Right atrium auricular region (tissue), 2 donors: ENCODE data around the gene CCDC89. TPM values are rescaled to one million over a fixed set of nuclear protein-coding genes. Genes with fewer than 3 reads are reported as not detected.

Experiments used
- DNase-seq: peaks from one replicate; pipeline ENCODE4 v3.0.0-alpha.2; 2019; ENCODE audit warnings: low spot score
- H3K27ac ChIP-seq, 2 donors: fragments of 200-600 bp; sonication (generic); 1 replicate in 1 of 2; 2 replicates in 1 of 2; pipeline ENCODE4 v1.5.1; 2016 to 2019
- H3K27me3 ChIP-seq, 2 donors: fragments of 200-600 bp; sonication (generic); one replicate each; pipeline versions ENCODE4 v1.5.1 to v1.6.0; 2017 to 2019
- H3K36me3 ChIP-seq: fragments of 200-600 bp; sonication (generic); one replicate; pipeline ENCODE4 v1.5.1; 2016
- H3K4me1 ChIP-seq, 2 donors: fragments of 200-600 bp; sonication (generic); one replicate each; pipeline versions ENCODE4 v1.5.1 to v1.6.0; 2017 to 2019
- H3K4me3 ChIP-seq, 2 donors: fragments of 200-600 bp; sonication (generic); 1 replicate in 1 of 2; 2 replicates in 1 of 2; pipeline ENCODE4 v1.5.1; 2017 to 2019; ENCODE audit warnings: mild to moderate bottlenecking in 1 of 2, moderate library complexity in 1 of 2
- H3K9me3 ChIP-seq, 2 donors: fragments of 200-600 bp; sonication (generic); one replicate each; pipeline ENCODE4 v1.5.1; 2019
- CTCF ChIP-seq, 2 donors: fragments of 200-600 bp; sonication (generic); IDR thresholded peaks; one replicate each; pipeline ENCODE4 v1.5.1; 2019; ENCODE audit warnings: antibody characterized with exemption in 2 of 2
- total RNA-seq, 2 donors: library from RNA; depleted of rRNA; stranded (reverse); fragments of >200 nt; gene quantifications; one replicate each; pipeline ENCODE4 v1.1.0, GENCODE V29; 2016

The CCDC89 gene
- total RNA-seq, 2 donors from 2014 or later, result 0.24 to 1.1 TPM

GRCh38 chr11:85699957-85700741, 14.2 kb upstream of the CCDC89 start:
- Histone ChIP-seq H3K4me3 (no peak overlapping the region), H3K27me3 (no peaks in the 10 kb centered on the region), H3K4me1 (no peaks in the 10 kb centered on the region), H3K36me3 (no peaks in the 10 kb centered on the region), H3K27ac (no peak overlapping the region), H3K9me3 (no peaks in the 10 kb centered on the region)
- TF ChIP-seq CTCF (IDR thresholded peaks at IDR 0.05), result no peak
- no peak for DNase-seq

- no peaks in the 10 kb centered on the region for H3K4me1 ChIP-seq
- H3K27me3 ChIP-seq, result no peaks in the 10 kb centered on the region
- no peak overlapping the region for H3K27ac ChIP-seq
- no peaks in the 10 kb centered on the region for H3K9me3 ChIP-seq
- TF ChIP-seq CTCF (IDR thresholded peaks at IDR 0.05), result no peak
- H3K36me3 ChIP-seq, result no peaks in the 10 kb centered on the region
- no peak overlapping the region for H3K4me3 ChIP-seq
- no peak for DNase-seq
Observed at GRCh38 chr11:85698195-85698594, 12.2 kb upstream of the CCDC89 start.

GRCh38 chr11:85697747-85698146, 11.8 kb upstream of the CCDC89 start:
- H3K4me3 ChIP-seq, result no peak overlapping the region
- no peaks in the 10 kb centered on the region for H3K4me1 ChIP-seq
- no peak for DNase-seq
- H3K9me3 ChIP-seq, result no peaks in the 10 kb centered on the region
- no peak for TF ChIP-seq CTCF (IDR thresholded peaks at IDR 0.05)
- H3K27ac ChIP-seq, result no peak overlapping the region
- no peaks in the 10 kb centered on the region for H3K27me3 ChIP-seq
- H3K36me3 ChIP-seq, result no peaks in the 10 kb centered on the region

- peak in 1 of 2 donors; percentile 1 for TF ChIP-seq CTCF (IDR thresholded peaks at IDR 0.05)
- DNase-seq, result no peak
- Histone ChIP-seq H3K4me1 (no peaks in the 10 kb centered on the region), H3K27me3 (no peaks in the 10 kb centered on the region), H3K27ac (no peak overlapping the region), H3K36me3 (no peaks in the 10 kb centered on the region), H3K4me3 (no peak overlapping the region), H3K9me3 (no peaks in the 10 kb centered on the region)
Observed at GRCh38 chr11:85695546-85695945, 9.6 kb upstream of the CCDC89 start.

- peak; percentile 20 to 67 for TF ChIP-seq CTCF (IDR thresholded peaks at IDR 0.05)
- Histone ChIP-seq H3K36me3 (no peaks in the 10 kb centered on the region), H3K9me3 (no peaks in the 10 kb centered on the region), H3K27me3 (no peaks in the 10 kb centered on the region), H3K4me1 (no peaks in the 10 kb centered on the region), H3K4me3 (no peak overlapping the region), H3K27ac (no peak overlapping the region)
- DNase-seq, result no peak
Observed at GRCh38 chr11:85694385-85694980, 8.5 kb upstream of the CCDC89 start.
